GM04504 (cell line): ENCODE measurements around the gene DGKH.
"Not testable (repeated sequence)": the region's sequence is repeated elsewhere in the genome, so short reads cannot be mapped to it uniquely, and the experiment has no call there.

Experiments used
- DNase-seq: peaks from one replicate; pipeline ENCODE4 v3.0.0-alpha.2; 2012; ENCODE audit warnings: low read depth

DGKH gene

DNA sequence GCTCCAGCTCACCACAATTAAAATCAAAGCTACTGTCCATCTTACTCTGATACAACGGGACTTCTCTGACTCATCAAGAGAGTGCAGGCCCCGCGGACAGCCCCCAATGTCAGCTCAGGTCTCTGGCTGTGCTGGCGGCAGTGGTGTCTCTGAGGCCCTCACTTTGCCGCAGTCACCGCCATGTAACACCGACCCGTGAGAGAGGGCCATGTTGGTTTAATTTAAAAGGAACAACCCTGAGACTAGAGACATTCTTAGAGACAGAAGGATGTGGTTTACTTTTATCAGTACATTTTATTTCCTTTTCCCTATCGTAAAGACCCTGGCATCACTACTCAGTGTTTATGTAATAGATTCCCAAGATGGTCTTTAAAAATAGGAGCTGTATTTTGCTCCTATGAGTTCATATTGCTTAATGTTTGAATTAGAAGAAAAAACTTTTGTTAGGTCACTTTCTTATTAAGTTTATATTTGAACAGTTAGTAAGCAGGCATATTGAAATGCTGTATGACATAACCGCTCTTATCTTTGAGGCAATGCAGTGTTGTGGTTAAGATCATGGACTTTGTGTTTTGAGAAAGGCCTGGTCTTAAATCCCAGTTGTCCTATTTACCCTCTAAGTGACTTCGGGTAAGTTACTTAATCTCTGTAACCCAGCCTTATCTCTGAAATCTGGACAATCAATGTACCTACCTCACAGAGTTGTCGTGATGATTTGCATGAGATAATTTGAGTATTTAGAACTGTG lies 23.4 kb downstream of the DGKH start:
- DNase-seq, result no peak

DNA sequence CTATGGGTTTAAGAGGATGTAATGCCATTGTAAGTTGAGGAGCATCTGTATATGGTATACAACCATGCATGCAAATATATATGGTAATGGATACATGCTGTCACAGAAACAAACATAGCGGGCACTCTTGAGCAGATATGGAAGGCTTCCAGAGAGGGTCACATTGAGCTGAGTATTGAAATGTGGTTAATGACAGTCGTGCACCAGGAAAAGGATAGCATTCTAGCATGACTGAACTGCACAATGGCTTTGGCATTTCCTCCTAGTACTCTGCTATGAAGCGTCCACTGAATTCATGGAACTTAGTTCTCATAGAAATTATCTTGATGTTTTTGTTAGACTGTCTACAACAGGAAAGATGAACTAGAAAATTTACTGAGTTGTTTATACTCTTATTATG lies 25.2 kb downstream of the DGKH start:
- no peak for DNase-seq

DNA sequence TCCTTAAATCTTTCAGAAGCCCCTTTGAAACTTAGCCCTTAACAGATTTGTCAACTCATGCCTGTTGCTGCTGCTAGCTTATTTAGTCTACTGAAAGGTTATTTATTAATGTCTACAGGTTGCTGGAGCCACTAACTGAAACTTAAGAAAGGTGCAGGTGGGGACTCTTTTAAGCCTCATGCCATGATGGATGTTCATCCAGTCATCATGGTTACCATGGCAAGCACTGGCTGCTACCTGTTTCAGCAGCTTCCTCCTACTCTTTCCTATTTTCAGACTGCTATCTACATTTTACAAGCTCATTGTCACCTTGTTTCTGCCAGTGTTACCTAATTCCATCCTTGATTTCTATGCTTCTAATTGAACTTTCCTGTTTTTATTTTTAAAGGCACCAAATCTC lies 27.1 kb downstream of the DGKH start:
- no peak for DNase-seq

DNA sequence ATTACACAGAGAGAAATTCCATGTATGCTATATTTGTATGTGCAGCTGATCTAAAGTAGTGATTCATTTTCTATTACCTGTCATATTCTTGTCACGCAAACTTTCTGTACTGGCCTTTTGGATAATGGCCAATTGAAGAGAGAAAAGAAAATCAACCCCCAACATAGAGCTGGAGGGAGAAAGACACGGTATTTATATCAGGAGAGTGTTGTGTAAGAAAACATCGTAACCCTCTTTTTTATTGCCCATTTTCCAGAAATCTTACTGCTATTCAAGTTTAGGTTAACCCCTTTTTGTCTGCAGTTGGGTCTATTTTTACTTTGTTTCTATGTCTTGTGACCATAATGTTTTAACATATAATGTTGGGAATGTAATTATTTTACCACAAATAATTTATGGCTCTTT lies 27.9 kb downstream of the DGKH start:
- no peak for DNase-seq

DNA sequence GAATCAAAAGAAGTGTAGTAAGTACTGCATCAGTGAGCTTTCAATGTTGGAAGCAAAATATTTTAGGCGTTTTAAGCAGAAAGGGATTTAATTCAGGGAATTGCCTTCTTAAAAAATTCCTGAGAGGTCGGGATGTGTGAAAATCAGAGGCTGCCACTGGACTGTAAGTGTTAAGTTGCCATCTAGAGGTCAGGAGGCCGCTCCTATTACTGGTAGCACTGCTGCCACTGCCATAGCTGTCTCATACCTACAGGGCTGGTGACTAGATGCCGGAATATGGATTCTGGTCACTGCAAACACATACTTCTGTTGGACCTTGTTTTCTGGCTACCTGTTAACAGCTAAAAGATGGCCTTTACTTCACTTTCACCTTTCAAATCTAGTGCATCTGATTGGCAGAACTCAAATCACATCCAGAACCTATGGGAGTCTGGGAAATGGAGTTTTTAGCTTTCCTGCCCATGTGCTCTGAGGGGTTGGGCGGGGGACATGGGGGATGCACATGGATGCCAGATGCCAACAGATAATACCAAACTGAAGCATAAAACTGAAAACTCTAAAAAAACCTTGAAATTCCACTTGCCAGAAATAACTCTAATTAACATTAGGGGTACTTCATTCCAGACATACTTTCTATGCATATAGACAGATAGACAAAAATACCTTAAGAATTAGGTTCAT lies 29.8 kb downstream of the DGKH start:
- DNase-seq, result no peak

DNA sequence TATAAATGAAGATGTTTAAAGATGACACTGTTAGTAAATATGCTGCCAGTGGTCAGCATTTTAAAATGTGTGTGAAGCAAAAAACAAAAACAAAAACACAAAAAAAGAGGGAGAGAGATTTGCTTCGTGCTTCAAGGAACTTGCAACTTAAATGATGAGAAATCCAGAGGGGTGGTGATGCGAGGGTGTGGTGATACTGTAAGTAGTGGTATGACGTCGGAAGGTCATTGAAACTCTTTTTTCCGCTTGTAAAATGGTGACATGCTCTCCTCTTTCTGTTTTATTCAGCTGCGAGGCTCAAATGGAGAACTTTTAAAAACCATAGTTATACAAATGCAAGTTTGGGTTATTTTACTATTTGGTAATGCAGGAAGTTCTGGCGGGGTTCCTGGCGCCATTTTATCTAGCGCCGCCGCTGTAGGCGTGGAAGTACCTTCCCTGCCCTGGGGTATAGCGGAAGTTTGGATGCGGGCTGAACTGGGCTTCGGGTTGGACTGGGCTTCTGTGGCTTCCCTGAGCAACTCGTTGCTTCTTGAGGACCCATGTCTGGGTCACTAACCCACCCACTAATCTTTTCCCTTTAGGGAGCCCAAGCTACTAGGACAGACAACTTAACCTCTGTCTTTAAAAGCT lies 34.8 kb downstream of the DGKH start:
- DNase-seq, result no peak

DNA sequence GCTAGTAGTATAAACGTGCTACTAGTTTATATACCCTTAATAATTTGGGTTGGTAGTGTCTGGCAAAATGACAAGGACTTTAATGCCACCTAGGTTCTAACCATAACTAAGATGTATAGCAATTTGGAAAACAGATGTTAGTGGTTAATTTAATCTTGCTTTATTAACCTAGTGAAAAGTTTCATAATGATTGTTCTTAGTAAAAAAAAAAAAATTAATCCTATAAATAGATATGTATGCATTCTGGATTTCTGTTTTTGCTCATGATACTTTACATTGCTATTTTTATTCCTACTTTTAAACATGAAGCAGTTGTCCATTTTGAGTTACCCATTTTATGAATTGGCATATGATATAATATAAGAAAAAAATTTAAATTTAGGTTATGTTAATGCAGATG lies 36.3 kb downstream of the DGKH start:
- no peak for DNase-seq

DNA sequence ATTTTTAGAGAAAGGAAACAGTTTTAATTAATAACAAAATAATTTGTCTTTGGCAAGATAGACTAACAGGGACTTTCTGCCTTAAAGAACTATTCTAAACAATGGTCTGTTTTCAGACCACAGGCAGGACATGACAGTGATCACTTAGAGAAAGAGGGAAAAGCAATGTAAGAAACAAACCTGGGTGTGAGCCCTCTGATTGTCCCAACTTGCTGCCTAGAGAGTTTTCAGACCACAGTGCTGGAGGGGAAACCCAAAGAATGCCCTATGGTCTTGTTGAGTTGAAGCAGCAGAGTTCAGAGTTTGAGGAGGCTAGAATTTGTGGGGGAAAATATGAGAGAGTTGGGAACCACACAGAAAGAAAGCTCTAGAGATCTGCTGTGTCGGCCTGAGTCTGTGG lies 38.1 kb downstream of the DGKH start:
- no peak for DNase-seq

DNA sequence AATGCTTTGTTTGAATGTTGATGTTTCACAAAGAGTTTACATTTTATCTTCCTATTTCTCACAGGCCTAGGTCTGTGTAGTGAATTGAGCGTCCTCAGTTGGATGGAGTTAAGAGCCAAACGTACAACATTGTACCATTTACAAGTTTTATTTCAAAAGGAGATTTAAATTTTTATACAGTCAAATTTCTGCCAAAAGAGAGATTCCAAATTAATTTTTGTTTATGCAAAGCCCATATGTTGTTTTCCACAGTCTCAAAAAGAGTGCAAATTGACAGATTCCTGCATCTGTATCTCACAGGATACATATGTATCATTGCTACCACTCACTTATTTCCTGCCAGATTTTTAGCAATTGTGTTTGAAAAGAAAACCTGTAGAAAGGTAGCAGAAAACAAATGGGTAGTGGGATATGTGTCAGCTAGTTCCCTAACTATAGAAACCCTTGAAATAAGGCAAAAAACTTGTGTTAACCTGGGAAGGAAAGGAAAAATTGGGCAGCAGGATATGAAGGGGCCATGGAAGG lies 46.1 kb downstream of the DGKH start:
- DNase-seq, result no peak

DNA sequence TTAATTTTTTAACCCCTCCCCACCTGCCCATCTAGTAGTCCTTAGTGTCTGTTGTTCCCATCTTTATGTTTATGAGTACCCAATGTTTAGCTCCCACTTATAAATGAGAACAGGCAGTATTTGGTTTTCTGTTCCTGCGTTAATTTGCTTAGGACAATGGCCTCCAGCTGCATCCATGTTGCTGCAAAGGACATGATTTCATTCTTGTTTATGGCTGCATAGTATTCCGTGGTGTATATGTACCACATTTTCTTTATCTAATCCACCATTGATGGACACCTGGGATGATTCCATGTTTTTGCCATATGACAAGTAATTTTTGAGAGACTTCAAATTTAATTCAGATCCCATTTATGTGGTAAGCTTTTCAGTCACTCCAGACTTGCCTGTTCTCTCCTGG lies 47.8 kb downstream of the DGKH start:
- not testable (repeated sequence) for DNase-seq

DNA sequence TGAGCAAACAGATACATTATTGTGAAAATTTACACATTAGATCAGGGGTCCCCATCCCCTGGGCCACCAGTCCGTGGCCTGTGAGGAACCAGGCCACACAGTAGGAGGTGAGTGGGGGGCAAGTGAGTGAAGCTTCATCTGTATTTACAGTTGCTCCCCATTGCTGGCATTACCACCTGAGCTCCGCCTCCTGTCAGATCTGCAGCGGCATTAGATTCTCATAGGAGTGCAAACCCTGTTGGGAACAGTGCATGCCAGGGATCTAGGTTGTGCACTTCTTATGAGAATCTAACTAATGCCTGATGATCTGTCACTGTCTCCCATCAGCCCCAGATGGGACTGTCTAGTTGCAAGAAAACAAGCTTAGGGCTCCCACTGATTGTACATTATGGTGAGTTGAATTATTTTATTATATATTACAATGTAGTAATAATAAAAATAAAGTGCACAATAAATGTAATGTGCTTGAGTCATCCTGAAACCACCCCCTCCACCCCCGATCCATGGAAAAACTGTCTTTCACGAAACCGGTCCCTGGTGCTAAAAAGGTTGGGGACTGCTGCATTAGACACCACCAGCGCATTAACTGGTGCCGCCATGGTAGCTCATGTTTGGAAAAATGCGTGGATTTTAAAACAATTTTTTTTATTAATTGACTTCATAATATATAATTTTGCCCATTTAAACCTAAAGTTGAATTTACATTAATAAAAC lies 51.7 kb downstream of the DGKH start:
- no peak for DNase-seq

DNA sequence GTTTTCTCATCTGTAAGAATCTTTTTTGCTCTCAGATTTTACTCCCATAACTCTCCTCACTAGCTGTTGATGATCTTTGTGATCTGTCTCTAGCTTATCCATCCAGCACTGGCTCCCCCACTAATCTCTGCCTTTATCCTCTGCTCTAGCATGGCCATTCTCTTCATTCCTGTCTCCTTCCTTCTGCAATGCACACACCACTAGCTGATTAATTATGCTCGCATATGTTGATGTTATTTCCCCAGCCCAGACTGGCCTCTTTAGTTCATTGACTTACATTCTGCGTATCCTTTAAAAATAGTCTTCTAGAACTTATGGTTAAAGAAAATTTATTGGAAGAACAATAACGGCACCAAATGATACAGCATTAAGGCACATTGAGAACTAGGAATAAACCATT lies 52.5 kb downstream of the DGKH start:
- no peak for DNase-seq

DNA sequence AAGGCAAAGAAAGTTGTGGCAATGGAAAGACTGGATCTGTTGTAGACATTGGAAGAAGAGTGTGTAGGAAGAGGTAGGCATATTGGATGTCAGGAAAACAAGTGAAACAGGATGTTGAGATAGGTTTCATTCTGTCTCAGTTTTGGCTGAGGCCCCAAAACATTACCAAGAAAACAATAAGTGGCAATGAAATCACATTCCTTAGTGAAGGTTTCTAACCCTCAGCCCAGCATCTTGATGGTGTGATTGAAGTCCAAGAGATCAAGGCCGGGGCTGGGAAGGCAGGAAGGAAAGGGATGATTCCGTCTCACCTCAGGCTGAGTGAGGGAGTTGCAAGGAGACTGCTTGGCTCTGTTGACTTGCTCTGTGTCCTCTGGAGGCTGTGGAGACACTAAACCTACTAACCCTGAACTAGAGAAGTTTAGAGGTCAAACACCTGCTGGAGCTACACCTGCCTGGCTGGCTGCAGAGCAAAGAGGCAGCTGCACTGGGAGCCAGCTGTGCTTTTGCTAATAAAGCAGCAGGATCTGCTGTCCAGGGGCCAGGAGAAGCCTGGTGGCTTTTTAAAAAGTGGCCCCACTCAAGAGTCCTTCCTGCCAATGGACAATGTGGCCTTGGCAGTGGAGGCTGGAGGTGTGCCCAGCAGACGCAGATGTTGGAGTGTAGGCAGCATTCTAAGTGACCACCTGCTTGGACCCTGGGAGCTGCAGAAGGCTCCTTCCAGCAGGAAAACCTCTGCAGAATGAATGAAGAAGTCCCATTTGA lies 53.6 kb downstream of the DGKH start:
- no peak for DNase-seq

DNA sequence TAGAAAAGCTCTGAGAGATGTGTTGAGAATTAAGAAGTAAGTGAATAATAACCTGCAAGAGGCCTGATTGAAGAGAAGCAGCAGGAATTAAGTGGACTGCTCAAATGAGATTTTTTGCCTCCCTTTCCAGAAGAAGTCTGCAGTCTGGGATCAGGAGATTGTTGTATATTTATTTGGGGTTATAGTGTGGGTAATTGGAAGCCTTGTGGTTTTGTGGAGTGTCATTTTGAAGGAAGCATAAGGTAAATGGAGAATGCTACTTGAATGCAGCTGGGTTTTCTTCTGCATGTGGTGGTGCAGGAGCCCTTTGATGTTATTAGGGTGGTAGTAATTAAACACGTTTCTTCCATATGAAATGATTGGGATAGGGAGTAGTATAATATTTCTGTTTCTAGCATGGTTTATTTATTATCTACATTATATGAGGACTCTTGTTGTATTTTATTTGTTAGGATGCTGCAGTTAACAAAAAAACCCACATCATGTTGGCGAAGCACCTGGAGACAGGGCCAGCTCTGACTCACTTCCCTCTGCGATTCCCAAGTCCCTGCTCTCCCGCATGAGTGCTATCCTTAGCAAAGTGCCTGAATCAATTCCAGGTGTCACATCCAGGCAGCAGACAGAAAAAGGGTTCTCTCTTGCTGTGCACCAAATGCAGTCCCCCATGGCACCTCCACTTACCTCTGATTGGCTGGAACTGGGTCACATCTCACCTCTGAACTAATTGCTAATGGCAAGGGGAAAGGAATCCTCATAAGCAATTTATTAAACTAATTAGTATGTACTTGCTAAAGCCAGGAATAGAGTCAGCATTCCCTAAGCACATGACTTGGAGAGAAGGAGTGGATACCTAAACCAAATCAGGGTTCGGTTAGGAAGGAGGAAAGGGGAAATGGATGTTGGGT lies 54.8 kb downstream of the DGKH start:
- peak; percentile 14 for DNase-seq

DNA sequence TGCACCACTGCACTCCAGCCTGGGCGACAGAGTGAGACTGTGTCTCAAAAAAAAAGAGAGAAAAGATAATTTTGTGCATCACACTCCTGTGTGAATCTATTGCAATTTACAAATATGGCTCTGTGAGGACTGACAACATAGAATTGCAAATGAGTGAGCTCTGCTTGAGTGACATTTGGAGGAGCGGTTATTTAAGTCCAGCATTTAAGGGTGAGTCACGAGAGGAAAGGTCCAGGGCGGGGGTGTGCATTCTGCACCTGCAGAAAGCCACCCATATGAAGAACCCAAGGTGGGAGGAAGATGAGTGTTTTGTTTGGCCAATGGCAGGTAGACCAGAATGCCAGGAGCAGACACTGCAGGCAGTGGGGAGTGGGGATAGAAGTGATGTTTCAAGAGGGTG lies 58.5 kb downstream of the DGKH start:
- DNase-seq, result no peak

DNA sequence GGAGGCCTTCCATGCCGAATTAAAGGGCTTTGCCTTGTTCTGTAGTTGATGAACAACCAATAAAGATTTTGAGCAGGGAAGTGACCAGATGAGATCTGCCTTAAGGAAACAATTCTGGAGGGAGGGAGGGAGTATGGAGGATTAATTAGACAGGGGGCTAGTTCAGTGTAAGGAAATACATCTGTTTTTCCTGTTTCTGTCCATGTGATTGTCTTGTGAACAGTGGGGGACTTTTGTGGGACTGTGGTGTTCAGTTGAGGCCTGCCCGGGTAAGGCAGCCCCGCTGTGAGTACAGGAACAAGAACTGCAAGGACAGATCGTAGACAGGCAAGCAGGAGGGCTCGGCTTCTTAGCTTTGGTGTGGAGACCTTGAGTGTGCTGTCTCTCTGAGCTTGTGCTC lies 59.0 kb downstream of the DGKH start:
- DNase-seq, result no peak

DNA sequence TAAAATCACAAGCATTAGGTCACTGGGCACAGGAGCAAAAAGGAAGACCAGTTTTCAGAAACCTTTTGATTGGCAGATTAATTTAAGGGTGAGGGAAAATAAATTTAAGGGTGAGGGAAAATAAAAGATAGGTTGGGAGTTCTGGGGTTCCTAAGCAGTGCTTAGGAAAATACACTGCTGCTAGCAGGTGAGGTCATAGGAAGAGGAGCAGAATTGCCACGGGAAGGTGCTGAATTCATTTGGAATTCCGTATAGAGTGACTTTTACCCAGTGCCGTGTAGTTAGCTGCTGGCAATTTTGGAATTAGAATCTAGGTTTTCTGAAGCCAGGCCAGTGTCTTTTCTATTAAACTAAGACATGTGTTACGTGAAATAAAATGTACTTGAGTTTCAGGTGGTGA lies 59.8 kb downstream of the DGKH start:
- no peak for DNase-seq

DNA sequence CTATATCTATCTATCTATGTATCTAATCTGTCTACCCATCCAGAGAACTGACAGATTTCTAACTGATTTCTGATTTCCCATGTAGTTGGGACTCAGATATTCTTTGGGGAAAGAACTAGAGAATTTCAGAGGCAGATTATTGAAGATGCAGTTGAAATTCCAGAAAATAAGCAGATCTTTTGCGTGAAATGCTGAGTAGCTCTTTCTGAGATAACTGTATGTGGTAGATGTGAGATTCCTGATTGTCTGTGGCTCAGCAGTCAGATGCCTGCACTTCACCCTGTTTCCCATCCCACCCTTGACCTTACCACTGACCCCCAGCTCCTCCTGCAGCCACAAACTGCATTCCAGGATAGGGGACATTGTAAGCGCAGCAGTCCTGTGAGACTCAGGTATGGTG lies 61.5 kb downstream of the DGKH start:
- DNase-seq, result no peak

DNA sequence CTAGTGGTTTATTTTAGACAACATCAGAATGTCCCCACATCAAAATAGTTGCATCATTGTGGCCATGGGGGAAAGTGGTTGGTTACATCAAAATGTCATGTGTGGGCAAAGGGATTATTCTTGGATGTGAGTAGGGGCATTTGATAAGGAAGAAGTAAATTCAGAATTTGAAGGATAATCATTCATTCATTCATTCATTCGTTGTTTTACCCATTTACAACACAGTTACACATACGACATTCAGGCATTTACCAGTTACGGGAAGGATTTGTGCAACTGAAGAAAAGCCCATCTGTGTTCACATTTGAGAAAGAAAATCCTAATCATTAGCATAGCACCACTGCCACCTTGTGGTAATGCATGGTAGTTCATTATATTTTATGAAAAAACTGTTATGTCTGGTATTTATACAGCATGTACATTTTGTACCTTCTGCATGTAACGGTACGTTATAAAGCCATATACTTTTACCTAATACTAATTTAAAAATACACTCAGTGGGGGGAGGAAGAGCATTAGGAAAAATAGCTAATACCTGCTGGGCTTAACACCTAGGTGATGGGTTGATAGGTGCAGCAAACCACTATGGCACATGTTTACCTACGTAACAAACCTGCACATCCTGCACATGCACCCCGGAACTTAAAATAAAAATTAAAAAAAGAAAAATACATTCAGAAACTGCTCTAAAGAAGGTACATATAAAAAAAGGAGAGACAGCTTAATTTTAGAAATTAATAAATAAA lies 62.1 kb downstream of the DGKH start:
- DNase-seq, result peak; percentile 61

DNA sequence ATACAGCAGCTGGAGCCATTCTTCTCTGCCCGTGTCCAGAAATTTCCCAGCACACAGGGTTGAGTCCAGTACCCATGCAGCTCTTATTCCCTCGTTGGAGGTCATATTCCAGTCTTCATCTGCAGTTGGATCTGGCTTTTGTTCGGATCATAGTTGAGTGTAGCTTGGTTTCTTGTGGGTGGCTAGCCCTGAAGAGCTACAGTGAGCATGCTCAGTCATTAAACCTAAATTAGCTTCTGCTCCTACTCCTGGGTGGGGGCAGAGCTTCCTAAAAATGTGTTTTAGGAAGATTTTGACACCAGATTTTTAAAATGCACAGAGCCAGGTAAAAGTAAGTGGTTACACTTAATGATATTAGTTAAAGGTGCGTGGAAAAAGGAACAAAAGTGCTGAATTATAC lies 64.4 kb downstream of the DGKH start:
- DNase-seq, result no peak
